GM21576 (cell line): ENCODE measurements around the gene UBA1.

Source experiments
- ATAC-seq: cut with Tn5 transposase; IDR thresholded peaks from one replicate; pipeline ENCODE4 v1.9.1; 2021; ENCODE audit warnings: mild to moderate bottlenecking, moderate library complexity; ENCODE audit not compliant: unreplicated experiment

Gene UBA1

DNA sequence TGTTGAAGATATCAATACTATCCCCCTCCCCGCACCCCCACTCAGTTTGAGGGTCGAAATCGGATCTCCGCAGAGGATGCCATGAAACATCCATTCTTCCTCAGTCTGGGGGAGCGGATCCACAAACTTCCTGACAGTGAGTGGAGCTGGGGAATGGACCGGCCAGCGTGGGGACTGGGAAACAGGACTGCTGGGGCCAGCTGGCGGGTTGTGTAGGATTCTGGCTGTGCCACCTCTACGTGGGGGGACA lies 33.6 kb downstream of the UBA1 start:
- ATAC-seq, result no peak

DNA sequence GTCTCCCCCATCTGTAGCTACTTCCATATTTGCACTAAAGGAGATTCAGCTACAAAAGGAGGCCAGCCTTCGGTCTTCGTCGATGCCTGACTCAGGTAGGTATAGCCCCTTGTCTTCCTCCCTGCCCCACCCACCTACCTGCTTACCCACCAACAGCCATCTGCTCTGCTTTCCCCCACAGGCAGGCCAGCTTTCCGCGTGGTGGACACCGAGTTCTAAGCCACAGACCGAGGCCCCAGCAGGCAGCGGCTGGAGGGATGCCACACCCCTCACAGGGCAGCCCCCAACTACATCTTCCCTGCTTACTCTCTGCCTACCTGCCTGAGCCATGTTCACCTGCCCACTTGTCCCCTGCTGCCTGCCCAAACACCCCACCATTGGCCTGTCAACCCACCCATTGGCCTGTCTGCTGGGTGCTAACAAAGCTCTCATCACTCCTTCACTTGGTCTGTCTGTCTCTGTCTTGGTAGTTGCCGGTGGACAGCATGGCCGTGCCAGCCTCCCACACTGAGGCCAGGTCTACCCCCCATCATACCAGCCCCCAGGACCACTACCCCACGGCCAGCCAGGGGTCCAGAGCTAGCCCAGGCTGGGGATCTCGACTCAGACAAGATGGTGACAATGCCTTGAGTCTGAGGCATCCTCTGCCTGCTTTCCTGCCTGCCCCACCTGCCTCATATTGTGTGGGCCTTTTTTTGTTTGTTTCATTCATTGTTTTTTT lies 35.1 kb downstream of the UBA1 start:
- no peak for ATAC-seq

DNA sequence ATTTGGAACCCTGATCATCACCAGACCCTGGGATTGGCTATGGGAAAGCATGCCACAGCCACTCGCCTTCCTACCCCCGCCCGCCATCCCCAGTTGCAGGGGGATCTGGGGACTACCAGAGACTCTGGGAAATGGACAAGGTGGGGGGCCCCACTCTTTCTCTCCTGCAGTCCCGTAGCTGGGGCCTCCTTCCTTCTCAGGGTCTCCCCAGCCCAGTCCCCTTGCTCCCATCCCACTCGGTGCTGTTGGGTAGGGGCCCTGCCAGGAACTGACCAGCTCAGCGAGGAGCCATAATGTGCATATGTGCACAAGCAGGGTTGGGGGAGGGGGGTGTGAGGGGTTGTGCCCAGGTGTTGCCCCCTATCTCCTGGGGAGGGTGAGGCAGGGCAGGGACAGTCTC lies 35.8 kb downstream of the UBA1 start:
- no peak for ATAC-seq

DNA sequence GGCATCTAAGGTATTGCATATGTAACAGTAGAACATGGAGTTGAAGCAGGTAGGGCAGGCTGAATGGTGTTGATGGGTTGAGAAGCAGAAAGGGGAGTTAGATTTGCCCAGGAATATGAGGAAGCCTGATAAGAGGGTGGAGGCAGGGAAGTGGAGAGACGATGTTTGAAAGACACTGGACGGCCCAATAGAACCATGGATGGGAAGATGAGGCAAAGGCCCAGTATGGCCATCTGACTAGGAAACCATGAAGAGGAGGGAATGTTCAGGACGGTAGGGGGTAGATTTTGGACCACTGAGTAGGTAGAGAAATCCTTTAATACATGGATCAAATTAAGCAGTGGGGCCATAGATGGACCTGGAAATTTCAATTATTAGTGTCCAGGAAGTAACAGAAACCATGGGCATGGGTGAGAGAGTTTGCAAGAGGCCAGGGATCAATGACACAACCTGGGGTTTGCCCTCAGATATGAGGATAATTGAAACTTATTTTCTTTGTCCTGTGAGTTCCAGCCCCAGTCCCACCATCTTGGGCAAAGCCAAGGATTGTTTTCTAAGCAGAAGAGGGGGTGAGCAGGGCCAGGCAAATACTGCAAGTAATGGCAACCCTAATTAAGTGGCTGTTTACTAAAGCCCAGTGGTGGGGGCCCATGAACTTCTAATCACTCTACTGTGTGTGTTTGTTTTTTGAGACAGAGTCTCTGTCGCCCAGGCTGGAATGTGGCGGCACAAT lies 36.7 kb downstream of the UBA1 start:
- no peak for ATAC-seq

DNA sequence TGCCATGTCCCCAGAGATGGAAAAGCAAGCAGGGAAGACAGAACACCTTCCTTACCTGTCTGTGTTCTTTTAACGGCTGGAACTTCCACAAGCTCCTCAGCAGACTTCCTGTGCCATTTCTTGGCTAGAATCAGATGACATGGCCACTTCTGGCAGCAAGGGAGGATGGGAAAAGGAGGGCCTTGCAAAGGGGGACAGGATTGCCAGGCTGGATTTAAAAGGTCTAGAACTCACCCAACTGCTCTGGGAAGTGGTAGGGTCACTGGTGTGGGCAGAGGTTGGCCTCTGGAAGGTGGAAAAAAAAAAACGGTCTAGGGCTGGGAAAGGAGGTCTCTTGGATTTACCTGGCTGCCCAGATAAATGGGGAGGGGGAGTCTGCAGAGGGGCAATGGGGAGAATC lies 37.5 kb downstream of the UBA1 start:
- no peak for ATAC-seq

DNA sequence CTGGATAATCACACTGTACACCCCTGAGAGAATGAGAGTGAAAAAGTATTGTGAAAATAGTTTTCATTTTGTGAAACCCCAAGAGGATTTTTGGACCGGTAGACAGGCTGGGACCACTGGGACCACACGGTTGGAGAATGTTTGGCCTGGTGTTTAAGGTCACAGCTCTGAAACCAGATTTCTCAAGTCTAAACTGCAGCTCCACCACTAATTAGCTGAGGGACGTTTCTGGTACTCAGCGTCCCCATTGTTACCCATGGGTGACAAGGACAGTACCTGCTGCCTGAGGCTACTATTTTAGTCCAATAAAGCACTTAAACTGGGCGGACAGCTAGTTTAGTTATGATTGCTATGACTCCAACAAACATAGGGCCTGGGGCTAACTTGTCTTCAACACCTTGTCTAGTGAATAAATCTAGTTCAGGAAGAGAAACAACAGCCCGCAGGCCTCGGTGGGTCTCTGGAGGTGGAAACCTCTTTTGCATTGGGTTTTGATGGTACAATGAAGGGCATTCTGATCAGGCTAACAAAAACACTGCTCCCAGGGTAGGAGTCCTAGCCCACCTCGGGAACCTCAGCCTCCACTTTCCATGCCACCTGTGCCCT lies 38.7 kb downstream of the UBA1 start:
- ATAC-seq, result no peak

DNA sequence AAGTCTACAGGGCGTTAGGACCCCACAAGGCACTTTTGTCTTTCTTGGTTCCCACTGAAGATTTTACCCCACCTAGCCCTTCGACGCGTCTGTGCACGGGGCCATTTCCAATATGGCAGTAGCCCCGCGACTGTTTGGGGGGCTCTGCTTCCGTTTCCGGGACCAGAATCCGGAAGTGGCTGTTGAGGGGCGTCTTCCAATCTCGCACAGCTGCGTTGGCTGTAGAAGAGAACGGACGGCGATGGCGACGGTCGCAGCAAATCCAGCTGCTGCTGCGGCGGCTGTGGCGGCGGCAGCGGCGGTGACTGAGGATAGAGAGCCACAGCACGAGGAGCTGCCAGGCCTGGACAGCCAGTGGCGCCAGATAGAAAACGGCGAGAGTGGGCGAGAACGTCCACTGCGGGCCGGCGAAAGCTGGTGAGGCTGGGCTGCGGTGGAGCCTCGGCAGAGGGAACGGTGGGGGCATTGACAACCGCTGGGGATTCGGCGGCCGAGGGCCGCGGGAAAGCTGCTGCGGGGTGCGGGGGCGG lies 39.2 kb downstream of the UBA1 start, which contains the start of gene USP11:
USP11 (plus strand) TSS at position 207 of the 530 bp plus-strand sequence; CDS start at position 242, 35 bp downstream.
- peak; percentile 4 for ATAC-seq

DNA sequence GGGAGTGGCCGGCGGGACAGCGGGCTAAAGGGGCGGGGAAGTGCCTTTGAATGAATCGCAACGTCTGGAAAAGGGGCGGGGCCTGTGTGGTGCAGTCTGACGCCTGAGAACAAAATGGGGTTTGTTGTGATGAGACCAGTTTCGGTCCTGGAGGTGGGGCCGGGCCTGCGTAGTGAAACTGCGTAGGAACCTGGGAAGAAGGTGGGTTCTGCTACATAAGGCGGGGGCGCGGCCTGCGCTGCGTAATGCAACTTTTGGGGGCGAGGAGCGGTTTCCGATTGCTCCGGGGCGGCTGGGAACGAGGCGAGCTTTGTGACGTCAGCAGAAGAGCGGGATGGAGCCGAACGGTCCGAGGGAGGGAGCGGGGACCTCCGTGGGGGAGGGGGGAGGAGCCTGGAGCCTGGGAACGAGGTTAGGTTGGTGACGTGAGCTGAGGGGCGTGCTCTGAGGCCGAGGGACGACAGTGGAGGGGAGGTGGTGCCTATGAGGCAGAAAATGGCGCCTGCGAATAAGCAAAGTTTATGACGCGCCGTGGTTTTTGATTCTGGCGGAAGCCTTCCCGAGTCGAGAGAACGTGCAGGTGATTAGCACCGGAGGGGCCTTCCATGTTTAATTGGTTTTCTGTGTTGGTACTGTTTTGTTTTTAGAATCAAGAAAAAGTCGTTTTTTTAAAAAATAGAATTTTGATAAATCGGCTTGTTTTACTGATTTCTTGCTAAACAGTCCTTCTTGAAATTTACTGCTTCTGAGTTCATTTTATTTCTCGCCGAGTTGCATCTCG lies 39.9 kb downstream of the UBA1 start:
- ATAC-seq, result peak; percentile 87

DNA sequence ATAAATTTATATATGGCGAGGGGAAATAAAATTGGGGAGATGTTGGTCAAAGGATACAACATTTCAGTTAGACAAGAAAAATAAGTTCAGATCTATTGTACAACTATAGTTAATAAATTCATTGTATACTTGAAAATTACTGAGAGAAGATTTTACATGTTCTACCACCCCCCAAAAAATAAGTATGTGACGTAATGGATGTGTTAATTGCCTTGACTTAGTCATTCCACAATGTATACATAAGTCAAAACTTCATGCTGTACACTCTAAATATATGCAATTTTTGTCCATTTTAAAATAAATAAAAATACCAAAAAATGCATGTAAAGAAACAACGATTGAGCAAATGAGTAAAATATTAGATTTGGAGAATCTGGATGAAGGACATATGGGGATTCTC lies 41.0 kb downstream of the UBA1 start:
- no peak for ATAC-seq

DNA sequence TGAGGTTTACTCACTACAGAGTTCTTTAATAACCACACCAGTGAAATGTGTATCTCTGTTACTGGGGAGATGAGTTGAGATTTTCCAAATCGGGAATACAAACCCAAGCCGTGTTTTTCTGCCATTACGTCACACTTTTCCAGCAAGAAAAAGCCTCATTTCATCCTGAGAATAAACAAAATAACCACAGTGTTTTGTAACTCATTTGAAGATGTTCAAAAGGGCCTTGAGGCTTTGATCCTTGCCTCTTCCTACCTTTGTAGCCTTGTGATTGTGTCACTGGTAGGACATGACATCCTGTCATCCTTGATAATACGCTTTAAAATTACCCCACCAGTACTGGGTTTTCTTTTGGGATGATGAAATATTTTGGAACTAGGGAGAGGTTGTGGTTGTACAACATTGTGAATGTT lies 42.1 kb downstream of the UBA1 start:
- ATAC-seq, result no peak

DNA sequence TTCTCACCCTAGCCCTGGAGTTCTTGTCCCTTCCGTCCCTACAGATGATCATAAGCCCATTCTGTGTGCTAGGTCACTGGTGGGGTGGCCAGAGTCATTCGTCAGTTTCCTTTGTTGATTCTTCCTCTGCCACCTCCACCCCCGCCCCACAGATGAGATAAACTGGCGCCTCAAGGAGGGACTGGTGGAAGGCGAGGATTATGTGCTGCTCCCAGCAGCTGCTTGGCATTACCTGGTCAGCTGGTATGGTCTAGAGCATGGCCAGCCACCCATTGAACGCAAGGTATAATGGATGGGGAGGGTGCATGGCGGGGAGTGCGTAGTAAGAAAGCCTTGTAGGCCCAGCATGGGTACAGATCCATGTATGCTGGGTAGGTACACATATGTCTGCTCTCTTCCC lies 45.6 kb downstream of the UBA1 start:
- no peak for ATAC-seq

DNA sequence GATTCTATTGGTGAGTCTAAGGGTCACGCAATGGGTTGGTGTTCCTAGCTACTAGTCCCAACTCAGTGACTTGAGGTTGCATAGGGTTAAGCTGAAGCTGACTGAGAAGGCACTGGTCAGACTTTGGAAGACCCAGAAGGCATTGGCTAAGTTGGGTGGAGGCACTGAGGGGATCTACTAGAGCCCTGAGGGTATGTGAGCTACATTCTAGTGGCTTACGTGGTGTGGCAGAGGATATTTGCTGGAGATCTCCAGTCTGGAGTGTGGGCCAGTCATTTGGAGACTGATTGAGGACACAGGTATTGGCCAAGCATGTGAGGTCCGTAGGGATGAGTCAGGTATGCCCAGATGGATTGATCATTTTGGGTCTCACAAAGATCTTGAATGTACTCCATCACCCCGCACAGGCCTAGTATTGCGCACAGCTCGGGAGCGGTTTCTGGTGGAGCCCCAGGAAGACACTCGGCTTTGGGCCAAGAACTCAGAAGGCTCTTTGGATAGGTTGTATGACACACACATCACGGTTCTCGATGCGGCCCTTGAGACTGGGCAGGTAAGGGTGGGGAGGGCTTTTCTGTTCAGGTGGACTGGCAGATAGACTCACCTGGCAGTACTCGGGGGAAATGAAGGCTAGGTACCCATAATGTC lies 46.4 kb downstream of the UBA1 start:
- ATAC-seq, result no peak

DNA sequence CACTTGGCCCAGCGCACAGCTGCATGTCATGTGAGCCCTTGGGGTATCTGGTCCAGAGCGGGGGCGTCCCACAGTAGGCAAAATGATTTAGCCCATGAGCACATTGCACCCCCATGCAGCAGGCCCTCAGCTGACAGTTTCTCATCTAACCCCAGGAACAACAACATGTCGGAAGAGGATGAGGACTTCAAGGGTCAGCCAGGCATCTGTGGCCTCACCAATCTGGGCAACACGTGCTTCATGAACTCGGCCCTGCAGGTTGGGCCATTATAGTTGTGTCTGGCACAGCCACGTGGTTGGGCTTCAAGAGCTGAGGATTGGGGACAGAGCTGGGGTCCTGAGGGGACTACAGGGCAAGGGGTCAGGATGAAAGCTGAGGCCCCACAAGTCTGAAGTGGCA lies 47.0 kb downstream of the UBA1 start:
- ATAC-seq, result no peak

DNA sequence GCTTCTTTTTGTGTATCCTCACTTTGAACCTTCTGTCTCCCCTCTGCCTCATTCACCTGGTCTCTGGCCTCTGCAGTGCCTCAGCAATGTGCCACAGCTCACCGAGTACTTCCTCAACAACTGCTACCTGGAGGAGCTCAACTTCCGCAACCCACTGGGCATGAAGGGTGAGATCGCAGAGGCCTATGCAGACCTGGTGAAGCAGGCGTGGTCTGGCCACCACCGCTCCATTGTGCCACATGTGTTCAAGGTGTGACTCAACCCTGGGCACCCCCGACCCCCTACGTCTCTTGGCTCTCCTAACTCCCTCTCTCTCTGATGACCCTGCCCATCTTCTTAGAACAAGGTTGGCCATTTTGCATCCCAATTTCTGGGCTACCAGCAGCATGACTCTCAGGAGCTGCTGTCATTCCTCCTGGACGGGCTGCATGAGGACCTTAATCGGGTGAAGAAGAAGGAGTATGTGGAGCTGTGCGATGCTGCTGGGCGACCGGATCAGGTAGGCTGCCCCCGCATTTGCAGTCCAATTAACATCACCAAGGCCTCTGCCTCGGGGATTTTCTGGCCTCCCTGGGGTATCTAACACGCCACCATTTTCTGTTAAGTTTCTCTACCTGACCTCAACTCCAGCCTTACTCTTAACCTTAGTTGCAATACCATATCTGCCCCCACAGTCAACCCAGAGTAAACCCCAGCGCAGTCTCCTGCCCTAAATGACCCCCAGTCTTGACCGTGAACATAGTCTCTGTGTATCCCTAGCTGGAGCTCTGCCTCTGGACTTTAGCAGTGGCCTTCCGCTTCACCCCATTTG lies 47.8 kb downstream of the UBA1 start:
- ATAC-seq, result no peak

DNA sequence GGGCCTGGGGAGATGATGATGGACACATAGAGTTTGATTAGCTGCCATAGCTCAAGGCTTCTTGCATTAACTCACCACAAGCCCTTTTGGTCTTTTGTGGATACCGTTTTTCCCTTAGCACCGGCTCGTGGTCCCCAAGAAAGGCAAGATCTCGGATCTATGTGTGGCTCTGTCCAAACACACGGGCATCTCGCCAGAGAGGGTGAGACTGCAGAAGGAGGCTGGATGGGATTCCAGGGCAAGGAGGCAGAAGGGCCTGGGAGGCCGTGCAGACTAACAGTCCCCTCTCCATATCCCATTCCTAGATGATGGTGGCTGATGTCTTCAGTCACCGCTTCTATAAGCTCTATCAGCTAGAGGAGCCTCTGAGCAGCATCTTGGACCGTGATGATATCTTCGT lies 48.7 kb downstream of the UBA1 start:
- ATAC-seq, result no peak

DNA sequence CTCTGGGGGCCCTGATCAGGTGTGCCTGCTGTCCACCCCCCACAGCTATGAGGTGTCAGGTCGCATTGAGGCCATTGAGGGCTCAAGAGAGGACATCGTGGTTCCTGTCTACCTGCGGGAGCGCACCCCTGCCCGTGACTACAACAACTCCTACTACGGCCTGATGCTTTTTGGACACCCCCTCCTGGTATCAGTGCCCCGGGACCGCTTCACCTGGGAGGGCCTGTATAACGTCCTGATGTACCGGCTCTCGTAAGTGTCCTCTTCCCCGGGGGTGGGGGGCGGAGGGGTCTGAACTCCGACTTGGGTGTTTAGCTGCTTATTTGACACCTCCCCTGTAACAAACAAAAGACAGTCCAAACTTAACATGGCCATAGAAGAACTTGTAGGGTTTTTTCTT lies 49.7 kb downstream of the UBA1 start:
- ATAC-seq, result no peak

DNA sequence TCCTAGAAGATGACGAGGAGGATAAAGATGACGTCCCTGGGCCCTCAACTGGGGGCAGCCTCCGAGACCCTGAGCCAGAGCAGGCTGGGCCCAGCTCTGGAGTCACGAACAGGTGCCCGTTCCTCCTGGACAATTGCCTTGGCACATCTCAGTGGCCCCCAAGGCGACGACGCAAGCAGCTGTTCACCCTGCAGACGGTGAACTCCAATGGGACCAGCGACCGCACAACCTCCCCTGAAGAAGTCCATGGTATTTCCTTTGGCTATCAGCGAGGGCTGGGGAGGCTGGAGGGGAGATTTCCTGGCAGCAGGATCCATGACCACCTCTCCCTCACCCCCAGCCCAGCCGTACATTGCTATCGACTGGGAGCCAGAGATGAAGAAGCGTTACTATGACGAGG lies 51.0 kb downstream of the UBA1 start:
- ATAC-seq, result no peak

DNA sequence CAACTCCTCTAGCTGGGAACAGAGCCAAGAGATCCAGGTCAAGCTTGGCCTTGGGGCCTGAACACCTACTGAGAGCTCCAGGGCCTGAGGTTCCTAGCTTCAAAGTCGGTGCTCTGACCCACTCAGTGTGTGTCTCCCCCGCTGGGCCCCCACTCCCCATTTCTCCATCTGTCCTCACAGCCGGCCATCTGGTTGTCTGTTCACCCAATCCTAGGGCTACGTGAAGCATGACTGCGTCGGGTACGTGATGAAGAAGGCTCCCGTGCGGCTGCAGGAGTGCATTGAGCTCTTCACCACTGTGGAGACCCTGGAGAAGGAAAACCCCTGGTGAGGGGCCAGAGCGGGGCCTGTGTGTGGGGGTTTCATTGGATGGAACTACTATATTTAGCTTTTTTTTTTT lies 51.5 kb downstream of the UBA1 start:
- ATAC-seq, result no peak

DNA sequence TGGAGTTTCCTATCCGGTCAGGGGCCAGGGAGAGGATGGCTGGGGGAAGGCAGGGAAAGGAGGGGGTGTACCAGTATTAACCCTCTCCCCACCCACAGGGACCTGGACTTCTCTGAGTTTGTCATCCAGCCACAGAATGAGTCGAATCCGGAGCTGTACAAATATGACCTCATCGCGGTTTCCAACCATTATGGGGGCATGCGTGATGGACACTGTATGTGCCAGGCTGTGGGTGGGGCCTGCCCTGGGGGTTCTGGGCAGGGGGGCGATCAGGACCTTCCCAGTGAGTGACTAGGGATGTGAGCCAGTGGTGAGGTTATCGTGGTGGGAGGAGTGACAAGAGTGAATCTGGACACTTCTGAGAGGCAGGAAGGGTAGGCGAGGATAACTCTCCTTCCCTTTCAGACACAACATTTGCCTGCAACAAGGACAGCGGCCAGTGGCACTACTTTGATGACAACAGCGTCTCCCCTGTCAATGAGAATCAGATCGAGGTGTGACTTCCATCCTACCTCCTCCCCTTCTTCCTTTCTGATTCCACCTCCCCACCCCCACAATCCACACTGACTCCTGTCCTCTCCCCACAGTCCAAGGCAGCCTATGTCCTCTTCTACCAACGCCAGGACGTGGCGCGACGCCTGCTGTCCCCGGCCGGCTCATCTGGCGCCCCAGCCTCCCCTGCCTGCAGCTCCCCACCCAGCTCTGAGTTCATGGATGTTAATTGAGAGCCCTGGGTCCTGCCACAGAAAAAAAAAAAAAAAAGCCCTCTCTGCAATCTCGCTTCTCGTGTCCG lies 53.8 kb downstream of the UBA1 start:
- no peak for ATAC-seq
